PC-3 (cell line): ENCODE data around the gene RASL11B.

Experiments used
- CTCF ChIP-seq: fragments of 300-600 bp; sonication (generic); conservative IDR thresholded peaks from 2 replicates; pipeline ENCODE4 v1.5.1; 2017; ENCODE audit warnings: antibody characterized with exemption, low read depth, mild to moderate bottlenecking, low read length
- EZH2 ChIP-seq: fragments of 300-600 bp; sonication (generic); IDR thresholded peaks from one replicate; pipeline ENCODE4 v1.6.1; 2017; ENCODE audit warnings: antibody characterized with exemption, mild to moderate bottlenecking, low read length; ENCODE audit not compliant: unreplicated experiment
- EZH2phosphoT487 ChIP-seq: fragments of 300-600 bp; sonication (generic); IDR thresholded peaks from 2 replicates; pipeline ENCODE4 v1.6.1; 2018; ENCODE audit warnings: mild to moderate bottlenecking, antibody characterized with exemption, low read length, borderline replicate concordance

GRCh38 chr4:52825460-52826090 is 36.5 kb upstream of the RASL11B start:
- TF ChIP-seq CTCF (no peak), EZH2 (no peak), EZH2phosphoT487 (no peak)
